ENCODE results near the gene PLA2G6.

DNA sequence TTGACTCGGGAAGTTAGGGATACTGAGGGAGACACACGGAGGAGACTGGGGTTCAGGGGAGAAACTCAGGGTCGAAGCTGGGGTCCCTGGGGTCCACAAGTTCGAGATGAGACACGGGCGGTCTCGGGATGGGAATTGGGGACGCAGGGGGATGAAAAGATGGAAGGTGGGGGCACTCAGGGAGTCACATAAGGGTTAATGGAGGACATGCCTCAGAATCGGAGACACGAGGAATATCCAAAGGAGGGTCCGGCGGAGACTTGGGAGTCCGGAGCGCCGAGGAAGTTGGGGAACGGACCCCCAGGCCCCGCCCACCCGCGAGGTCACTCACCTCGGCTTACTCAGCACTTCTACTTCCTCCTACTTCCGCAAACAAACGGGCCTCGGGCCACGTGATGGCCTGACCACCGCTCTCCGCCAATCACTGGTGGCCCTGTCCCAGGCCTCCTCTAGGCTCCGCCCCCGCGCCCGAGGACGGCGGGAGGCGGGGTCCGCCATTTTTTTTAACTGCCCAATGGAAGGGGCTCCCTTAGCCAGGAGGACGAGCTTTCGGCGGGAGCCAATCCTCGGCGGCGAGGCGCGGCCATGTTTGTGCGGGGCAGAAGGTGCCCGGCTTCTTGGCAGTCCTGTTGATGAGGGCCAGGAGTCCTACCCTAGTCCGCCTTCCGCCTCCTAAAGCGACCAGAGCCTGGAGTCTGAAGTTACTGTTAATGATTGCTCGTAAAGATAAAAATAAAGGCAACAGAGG lies at the start of gene PLA2G6:
- TF ChIP-seq SPI1 (IDR thresholded peaks at IDR 0.05; ENCODE audit: low read depth, low read length) (no peak), POLR2A (IDR thresholded peaks at IDR 0.05; ENCODE audit: low read depth, low read length) (no peak; the same call in 1 of the 2 replicates), TAF1 (IDR thresholded peaks at IDR 0.05; ENCODE audit: low read depth, low read length) (no peak; the same call in 1 of the 2 replicates)
